ENCODE results near the gene PLPP1. TPM values are rescaled to one million over a fixed set of nuclear protein-coding genes. Genes with fewer than 3 reads are reported as not detected.

Gene PLPP1
- total and polyA plus RNA-seq, 2 of the 8 experiments (the other 6 are each of a cell fraction or from before 2014, with no cell fraction given): 43.7 to 91.3 TPM

- TF ChIP-seq BCL11A (IDR thresholded peaks at IDR 0.05; ENCODE audit: low read depth in 2 of 2, low read length in 2 of 2) (no peak), CHD1 (IDR thresholded peaks at IDR 0.05; ENCODE audit: low read depth, low read length) (no peak), CTBP2 (IDR thresholded peaks at IDR 0.05; ENCODE audit: borderline replicate concordance, insufficient read depth, insufficient read length, low read length) (no peak)
Observed at GRCh38 chr5:55544341-55544740, 9.6 kb upstream of the PLPP1 start (continued).

All from H1 (cell line).